ENCODE results near the gene BARX2. TPM values are rescaled to one million over a fixed set of nuclear protein-coding genes. Genes with fewer than 3 reads are reported as not detected.
"Not testable (repeated sequence)": the region's sequence is repeated elsewhere in the genome, so short reads cannot be mapped to it uniquely, and the experiment has no call there.

BARX2 gene
- polyA plus RNA-seq (2013): 6.8 and 7.0 TPM in 2 replicates

- Histone ChIP-seq H3K27ac (ENCODE audit: low read depth, low read length) (peak within 1 kb of the TSS; percentile 6), H3K27me3 (ENCODE audit: insufficient read depth, low read length) (peaks cover 35% of the 10 kb centered on the region), H4K8ac (ENCODE audit: low read depth, low read length) (peak within 1 kb of the TSS; percentile 25), H2AFZ (ENCODE audit: insufficient read depth, low read length, poor library complexity) (peak within 1 kb of the TSS; percentile 33), H3K18ac (ENCODE audit: low read length) (peak within 1 kb of the TSS; percentile 8), H4K12ac (ENCODE audit: low read depth, low read length) (peak within 1 kb of the TSS; percentile 5), H2BK12ac (ENCODE audit: low read length) (peak within 1 kb of the TSS; percentile 58), H3K4me3 (ENCODE audit: low read depth, low read length) (peak within 1 kb of the TSS; percentile 77), H2AK5ac (ENCODE audit: low read length) (no peak within 1 kb of the TSS), H3K79me1 (ENCODE audit: low read length) (peaks cover 18% of the 10 kb centered on the region), H3K14ac (ENCODE audit: low read length) (peak within 1 kb of the TSS; percentile 16), H3K9ac (ENCODE audit: low read length) (peak within 1 kb of the TSS; percentile 73), H3K9me3 (ENCODE audit: insufficient read depth, low read depth, low read length) (peaks cover 2% of the 10 kb centered on the region), H2BK120ac (ENCODE audit: insufficient read depth, low read length, poor library complexity) (peak within 1 kb of the TSS; percentile 8), H3K4ac (ENCODE audit: low read depth, low read length) (no peak within 1 kb of the TSS), H4K91ac (ENCODE audit: low read depth, low read length) (peak within 1 kb of the TSS; percentile 25), H3K79me2 (ENCODE audit: control insufficient read depth, insufficient read depth, low read length, poor library complexity) (peaks cover 3% of the 10 kb centered on the region), H3K4me2 (ENCODE audit: low read length) (peak within 1 kb of the TSS; percentile 70), H2BK5ac (ENCODE audit: low read depth, low read length, poor library complexity) (peak within 1 kb of the TSS; percentile 38), H3K36me3 (ENCODE audit: control insufficient read depth in 1 of 2, insufficient read depth in 2 of 2, low read length in 2 of 2) (no peaks in the 10 kb centered on the region), H3K4me1 (ENCODE audit: control insufficient read depth in 1 of 2, insufficient read depth in 2 of 2, low read length in 2 of 2) (peaks cover 14 to 22% of the 10 kb centered on the region in 2 experiments), H3K23ac (ENCODE audit: low read length) (no peak within 1 kb of the TSS)
- no CpG with 5 or more reads among the region's 81 CpGs for WGBS (ENCODE audit: extremely low coverage, insufficient coverage, insufficient read length)
- peak; percentile 72 to 79 for DNase-seq
Observed at GRCh38 chr11:129375751-129376657, at the start of gene BARX2. Gene BARX2 (plus strand): TSS chr11:129375848. CDS start chr11:129376036, 188 bp downstream.

GRCh38 chr11:129326921-129327320, 48.7 kb upstream of the BARX2 start:
- Histone ChIP-seq H3K4me3 (ENCODE audit: low read depth, low read length) (no peak overlapping the region), H3K36me3 (ENCODE audit: control insufficient read depth in 1 of 2, insufficient read depth in 2 of 2, low read length in 2 of 2) (no peaks in the 10 kb centered on the region), H3K4me2 (ENCODE audit: low read length) (no peak overlapping the region), H2AFZ (ENCODE audit: insufficient read depth, low read length, poor library complexity) (no peak overlapping the region), H4K8ac (ENCODE audit: low read depth, low read length) (no peak overlapping the region), H3K4ac (ENCODE audit: low read depth, low read length) (no peak overlapping the region), H4K91ac (ENCODE audit: low read depth, low read length) (no peak overlapping the region), H3K4me1 (ENCODE audit: control insufficient read depth in 1 of 2, insufficient read depth in 2 of 2, low read length in 2 of 2) (peaks cover 0 to 7% of the 10 kb centered on the region in 2 experiments), H2BK5ac (ENCODE audit: low read depth, low read length, poor library complexity) (no peak overlapping the region), H3K79me2 (ENCODE audit: control insufficient read depth, insufficient read depth, low read length, poor library complexity) (no peaks in the 10 kb centered on the region), H3K27me3 (ENCODE audit: insufficient read depth, low read length) (no peaks in the 10 kb centered on the region), H3K79me1 (ENCODE audit: low read length) (no peaks in the 10 kb centered on the region), H2BK120ac (ENCODE audit: insufficient read depth, low read length, poor library complexity) (no peak overlapping the region), H2AK5ac (ENCODE audit: low read length) (no peak overlapping the region), H4K12ac (ENCODE audit: low read depth, low read length) (no peak overlapping the region), H2BK12ac (ENCODE audit: low read length) (no peak overlapping the region), H3K27ac (ENCODE audit: low read depth, low read length) (no peak overlapping the region), H3K14ac (ENCODE audit: low read length) (no peak overlapping the region), H3K18ac (ENCODE audit: low read length) (no peak overlapping the region), H3K23ac (ENCODE audit: low read length) (no peak overlapping the region), H3K9ac (ENCODE audit: low read length) (no peak overlapping the region), H3K9me3 (ENCODE audit: insufficient read depth, low read depth, low read length) (peaks cover 2% of the 10 kb centered on the region)
- no CpG with 5 or more reads among the region's 2 CpGs for WGBS (ENCODE audit: extremely low coverage, insufficient coverage, insufficient read length)
- DNase-seq: no peak

GRCh38 chr11:129327708-129328107, 47.9 kb upstream of the BARX2 start:
- not testable (repeated sequence) for H3K4me1 ChIP-seq (ENCODE audit: control insufficient read depth in 1 of 2, insufficient read depth in 2 of 2, low read length in 2 of 2); H3K4me3 ChIP-seq (ENCODE audit: low read depth, low read length); H3K4ac ChIP-seq (ENCODE audit: low read depth, low read length); H3K4me2 ChIP-seq (ENCODE audit: low read length); H2BK120ac ChIP-seq (ENCODE audit: insufficient read depth, low read length, poor library complexity); H2AFZ ChIP-seq (ENCODE audit: insufficient read depth, low read length, poor library complexity); H3K18ac ChIP-seq (ENCODE audit: low read length); H3K14ac ChIP-seq (ENCODE audit: low read length); H4K91ac ChIP-seq (ENCODE audit: low read depth, low read length); H3K79me2 ChIP-seq (ENCODE audit: control insufficient read depth, insufficient read depth, low read length, poor library complexity); H3K9ac ChIP-seq (ENCODE audit: low read length); H2AK5ac ChIP-seq (ENCODE audit: low read length); DNase-seq; H4K8ac ChIP-seq (ENCODE audit: low read depth, low read length); H3K36me3 ChIP-seq (ENCODE audit: control insufficient read depth in 1 of 2, insufficient read depth in 2 of 2, low read length in 2 of 2); H3K23ac ChIP-seq (ENCODE audit: low read length); H3K9me3 ChIP-seq (ENCODE audit: insufficient read depth, low read depth, low read length); H2BK5ac ChIP-seq (ENCODE audit: low read depth, low read length, poor library complexity); H3K27ac ChIP-seq (ENCODE audit: low read depth, low read length); H3K27me3 ChIP-seq (ENCODE audit: insufficient read depth, low read length); H4K12ac ChIP-seq (ENCODE audit: low read depth, low read length); H2BK12ac ChIP-seq (ENCODE audit: low read length); H3K79me1 ChIP-seq (ENCODE audit: low read length)
- no CpG with 5 or more reads among the region's 4 CpGs for WGBS (ENCODE audit: extremely low coverage, insufficient coverage, insufficient read length)

- Histone ChIP-seq H2AFZ (ENCODE audit: insufficient read depth, low read length, poor library complexity) (no peak overlapping the region), H3K9me3 (ENCODE audit: insufficient read depth, low read depth, low read length) (peaks cover 2% of the 10 kb centered on the region), H3K27me3 (ENCODE audit: insufficient read depth, low read length) (no peaks in the 10 kb centered on the region), H3K79me2 (ENCODE audit: control insufficient read depth, insufficient read depth, low read length, poor library complexity) (no peaks in the 10 kb centered on the region), H3K18ac (ENCODE audit: low read length) (no peak overlapping the region), H3K36me3 (ENCODE audit: control insufficient read depth in 1 of 2, insufficient read depth in 2 of 2, low read length in 2 of 2) (no peaks in the 10 kb centered on the region), H3K23ac (ENCODE audit: low read length) (no peak overlapping the region), H3K14ac (ENCODE audit: low read length) (no peak overlapping the region), H2BK12ac (ENCODE audit: low read length) (no peak overlapping the region), H3K4me3 (ENCODE audit: low read depth, low read length) (no peak overlapping the region), H3K4me2 (ENCODE audit: low read length) (no peak overlapping the region), H4K91ac (ENCODE audit: low read depth, low read length) (no peak overlapping the region), H4K12ac (ENCODE audit: low read depth, low read length) (no peak overlapping the region), H2BK120ac (ENCODE audit: insufficient read depth, low read length, poor library complexity) (no peak overlapping the region), H3K79me1 (ENCODE audit: low read length) (no peaks in the 10 kb centered on the region), H3K4me1 (ENCODE audit: control insufficient read depth in 1 of 2, insufficient read depth in 2 of 2, low read length in 2 of 2) (peaks cover 0 to 7% of the 10 kb centered on the region in 2 experiments), H2BK5ac (ENCODE audit: low read depth, low read length, poor library complexity) (no peak overlapping the region), H3K4ac (ENCODE audit: low read depth, low read length) (no peak overlapping the region), H3K9ac (ENCODE audit: low read length) (no peak overlapping the region), H3K27ac (ENCODE audit: low read depth, low read length) (no peak overlapping the region), H2AK5ac (ENCODE audit: low read length) (no peak overlapping the region), H4K8ac (ENCODE audit: low read depth, low read length) (no peak overlapping the region)
- no peak for DNase-seq
Observed at GRCh38 chr11:129328756-129329155, 46.9 kb upstream of the BARX2 start.
